Measurements from ENCODE around the gene RAI1.

Gene RAI1

DNA sequence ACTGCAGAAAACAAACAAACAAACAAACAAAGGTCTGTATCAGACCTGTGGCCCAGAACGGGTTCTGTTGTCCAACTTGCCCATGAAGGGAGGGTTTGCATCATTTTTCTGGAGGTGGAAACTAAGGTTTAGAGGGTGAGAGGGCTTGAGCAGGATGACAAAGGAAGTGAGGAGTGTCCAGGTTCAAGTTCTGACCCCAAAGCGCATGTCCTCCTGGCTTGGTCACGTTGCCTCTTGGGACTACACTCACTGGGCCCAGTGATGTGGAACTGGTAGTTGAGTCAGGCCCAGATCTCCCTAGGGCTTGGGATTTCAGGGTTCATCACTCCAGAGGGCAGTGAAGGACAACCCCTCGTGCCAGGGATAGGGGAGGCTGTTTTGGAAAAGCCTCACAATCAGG is 153.7 kb downstream of the RAI1 start:
- DNase-seq (ENCODE audit: low spot score), result no peak

DNA sequence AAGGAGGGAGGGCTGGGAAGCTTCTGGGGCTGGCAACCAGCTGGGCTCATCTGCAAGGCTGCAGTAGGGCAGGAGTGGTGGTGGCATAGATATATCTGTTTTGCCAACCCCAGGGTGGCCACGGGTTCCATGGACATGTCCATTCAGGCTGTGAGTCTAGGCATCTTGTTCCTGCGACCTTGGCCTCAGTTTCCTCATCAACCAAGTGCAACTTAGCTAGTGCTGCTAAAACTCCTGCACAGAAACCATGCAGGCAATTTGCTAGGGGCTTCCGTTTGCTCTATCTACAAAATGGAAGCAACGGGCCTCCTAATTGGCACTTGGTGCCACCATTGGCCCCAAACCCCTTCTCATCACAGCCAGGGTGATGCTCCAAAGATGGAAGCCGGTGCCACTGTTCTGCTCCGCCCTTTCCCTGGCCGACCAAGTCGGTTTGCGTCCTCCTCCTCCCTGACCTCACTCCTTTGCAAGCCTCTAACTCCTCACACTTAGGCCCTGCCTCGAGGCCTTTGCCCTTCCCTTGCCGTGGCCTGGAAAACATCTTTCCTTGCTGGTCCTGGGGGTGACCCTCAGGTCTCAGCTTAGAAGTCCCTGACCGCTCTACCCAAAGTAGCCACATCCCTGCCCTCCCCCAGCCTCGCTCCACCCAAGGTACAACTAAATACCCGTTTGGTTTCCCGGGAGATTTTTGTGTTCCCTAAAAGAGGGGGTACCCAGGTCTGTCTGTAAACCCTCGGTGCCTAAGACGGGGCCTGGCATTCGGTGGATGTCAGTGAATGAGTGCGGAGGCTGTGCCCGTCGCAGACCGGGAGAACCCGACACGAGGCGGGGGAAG is 154.4 kb downstream of the RAI1 start:
- DNase-seq (ENCODE audit: low spot score), result no peak

DNA sequence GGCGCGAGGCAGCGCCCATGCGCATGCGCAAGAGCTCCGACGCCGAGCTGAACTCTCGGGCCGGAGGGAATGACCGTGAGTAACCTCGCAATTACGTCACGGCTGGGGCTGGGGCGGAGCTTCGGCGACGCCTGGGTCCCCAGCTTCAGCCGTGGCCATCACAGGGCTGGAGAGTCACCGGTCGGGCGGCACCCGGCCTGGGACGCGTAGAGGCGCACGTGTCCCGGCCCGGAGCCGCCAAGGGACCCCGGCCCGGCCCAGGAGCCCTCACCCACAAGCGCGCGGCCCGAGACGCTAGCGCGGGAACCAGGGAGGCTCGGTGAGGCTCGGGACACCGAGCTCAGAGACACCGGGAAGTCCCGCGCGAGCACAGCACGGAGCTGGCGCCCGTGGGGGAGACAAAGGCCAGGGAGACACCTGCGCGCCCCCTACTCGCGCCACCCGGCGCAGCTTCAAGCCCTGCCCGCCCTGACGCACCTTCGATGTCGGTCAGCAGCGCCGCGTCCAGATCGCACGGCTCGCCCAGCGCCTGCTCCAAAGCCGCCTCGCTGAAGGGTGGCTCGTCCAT is 155.1 kb downstream of the RAI1 start:
- DNase-seq (ENCODE audit: low spot score), result peak; percentile 92

DNA sequence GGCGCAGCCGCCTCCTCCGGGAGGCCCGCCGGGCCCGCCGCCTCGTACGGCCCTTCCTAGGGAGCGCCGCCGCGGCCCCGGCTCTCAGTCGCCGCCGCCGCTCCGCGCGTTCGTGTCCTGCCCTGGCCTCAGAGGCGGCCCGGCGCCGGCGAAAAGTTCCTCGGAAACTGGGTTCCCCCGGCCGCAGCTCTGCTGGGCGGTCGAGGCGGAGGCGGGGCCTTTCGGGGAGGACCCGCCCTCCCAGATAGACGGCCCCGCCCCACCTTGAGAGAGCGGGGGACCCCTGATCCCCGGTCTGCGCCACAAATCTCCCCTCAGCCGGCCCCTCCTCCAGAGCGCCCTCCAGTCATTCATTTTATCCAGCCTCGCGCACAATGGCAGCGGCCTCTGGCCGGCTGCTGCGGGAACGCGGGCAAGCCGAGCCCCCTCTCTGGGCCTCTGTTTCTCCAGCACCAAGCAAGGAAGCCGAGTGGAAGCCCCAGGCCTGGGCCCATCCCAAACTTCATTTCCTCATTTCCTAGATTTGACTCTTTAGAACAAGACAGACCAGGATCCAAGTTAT is 155.6 kb downstream of the RAI1 start, which contains the start of gene SREBF1:
Gene SREBF1, minus strand, starts transcription at position 169 of the 562 bp plus-strand sequence. CDS start 169 bp downstream, outside the sequence.
- DNase-seq (ENCODE audit: low spot score), result no peak

DNA sequence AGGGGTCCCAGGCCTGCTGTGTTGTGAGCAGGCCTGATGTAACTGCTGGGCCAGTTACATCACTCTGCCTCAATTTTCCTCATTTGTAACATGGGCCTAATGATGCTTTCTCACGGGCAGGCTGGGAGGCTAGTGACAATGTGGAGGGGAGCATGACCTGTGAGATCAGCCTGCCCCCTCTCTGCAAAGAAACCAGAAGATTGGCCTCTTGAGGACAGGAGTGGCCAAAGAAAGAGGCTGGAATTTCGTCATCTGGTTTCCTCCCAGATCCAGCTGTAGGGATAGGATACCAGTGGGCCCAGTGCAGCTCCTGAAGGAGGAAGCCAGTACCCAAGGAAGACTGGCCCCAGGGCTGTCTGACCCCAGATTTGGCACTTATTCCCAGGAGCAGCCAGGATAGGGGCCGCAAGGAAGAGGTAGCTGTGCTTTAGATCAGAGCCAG is 156.1 kb downstream of the RAI1 start:
- DNase-seq (ENCODE audit: low spot score), result no peak

DNA sequence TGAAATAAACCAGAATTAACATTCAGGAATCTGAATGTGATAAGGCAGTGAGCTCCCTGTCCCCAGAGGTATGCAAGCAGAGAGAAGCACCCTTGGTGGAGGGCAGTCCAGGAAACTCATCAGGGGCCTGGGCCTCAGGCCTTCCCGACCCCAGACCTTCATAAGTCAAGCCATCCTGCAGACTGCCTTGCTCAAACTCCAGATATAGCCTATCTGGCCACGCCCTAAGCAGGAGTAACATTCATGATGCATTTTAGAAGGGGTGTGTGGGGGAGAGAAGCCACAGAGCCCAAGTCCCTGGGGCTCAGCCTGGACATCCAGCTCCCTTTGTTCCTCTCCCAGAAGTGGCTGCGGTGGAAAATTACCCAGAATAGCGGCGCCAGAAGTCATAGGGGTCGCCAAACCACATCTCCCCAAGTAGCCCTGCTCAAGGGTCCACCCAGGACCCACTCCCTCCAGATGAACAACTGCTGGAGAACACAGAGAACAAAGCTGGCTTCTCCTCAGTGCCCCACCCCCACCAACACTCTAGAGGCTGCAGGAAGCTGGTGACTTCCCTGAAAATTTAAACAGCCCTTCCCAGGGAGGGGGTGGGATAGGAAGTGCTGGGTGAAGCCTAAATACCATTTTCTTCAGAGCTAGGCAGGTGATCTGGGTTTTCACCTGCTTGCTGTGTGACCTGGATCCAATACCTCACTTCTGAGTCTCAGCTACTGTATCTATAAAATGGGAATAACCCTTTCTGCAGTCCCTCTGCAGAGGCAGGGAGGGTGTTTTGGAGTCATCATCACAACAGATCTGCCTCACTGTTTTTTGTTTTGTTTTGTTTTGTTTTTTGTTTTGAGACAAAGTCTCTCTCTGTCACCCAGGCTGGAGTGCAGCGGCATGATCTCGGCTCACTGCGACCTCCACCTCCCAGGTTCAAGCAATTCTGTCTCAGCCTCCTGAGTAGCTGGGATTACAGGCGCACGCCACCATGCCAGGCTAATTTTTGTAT is 157.0 kb downstream of the RAI1 start:
- peak; percentile 55 for DNase-seq (ENCODE audit: low spot score)

DNA sequence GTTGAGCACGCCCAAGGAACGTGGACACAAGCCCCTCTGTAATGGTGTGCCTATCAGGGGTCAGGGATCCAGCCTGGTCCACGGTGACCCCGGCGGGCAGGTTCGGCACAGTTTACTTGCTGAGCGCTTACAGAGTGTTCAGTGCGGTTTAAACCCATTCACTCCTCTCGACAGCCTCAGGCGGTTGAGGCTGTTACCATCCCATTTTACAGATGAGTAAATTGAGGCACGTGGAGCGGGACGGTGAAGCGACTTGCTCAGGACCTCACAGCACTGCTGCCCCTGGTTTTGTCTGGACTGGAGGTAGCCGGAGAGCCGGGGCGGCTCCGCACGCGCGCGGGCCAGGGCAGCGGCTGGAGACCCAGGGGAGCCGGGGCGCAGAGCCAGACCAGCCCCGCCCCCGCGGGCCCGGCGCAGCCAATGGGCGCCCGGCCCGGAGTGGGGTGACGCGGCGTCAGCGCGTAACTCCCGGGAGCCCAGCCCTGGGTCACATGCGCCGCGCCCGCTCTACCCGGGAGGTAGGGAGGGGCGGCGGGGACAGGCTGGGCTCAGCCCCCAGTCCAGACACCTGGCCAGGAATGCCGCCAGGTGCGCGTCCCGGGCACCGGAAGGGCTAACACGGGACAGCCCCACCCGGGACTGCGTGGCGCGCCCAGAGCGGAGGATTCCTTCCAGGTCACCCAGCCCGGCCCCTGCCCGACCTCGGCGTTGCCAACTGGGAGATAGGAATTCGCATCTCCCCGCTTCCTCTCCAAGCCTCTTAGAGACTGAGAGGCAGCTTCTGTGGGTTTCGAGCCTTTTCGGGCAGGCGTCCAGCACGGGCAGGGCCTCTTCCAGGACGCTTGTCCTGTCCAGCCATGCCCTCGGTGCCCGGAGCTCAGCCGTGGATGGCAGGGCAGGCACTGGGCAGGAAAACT is 158.8 kb downstream of the RAI1 start:
- peak; percentile 75 for DNase-seq (ENCODE audit: low spot score)

DNA sequence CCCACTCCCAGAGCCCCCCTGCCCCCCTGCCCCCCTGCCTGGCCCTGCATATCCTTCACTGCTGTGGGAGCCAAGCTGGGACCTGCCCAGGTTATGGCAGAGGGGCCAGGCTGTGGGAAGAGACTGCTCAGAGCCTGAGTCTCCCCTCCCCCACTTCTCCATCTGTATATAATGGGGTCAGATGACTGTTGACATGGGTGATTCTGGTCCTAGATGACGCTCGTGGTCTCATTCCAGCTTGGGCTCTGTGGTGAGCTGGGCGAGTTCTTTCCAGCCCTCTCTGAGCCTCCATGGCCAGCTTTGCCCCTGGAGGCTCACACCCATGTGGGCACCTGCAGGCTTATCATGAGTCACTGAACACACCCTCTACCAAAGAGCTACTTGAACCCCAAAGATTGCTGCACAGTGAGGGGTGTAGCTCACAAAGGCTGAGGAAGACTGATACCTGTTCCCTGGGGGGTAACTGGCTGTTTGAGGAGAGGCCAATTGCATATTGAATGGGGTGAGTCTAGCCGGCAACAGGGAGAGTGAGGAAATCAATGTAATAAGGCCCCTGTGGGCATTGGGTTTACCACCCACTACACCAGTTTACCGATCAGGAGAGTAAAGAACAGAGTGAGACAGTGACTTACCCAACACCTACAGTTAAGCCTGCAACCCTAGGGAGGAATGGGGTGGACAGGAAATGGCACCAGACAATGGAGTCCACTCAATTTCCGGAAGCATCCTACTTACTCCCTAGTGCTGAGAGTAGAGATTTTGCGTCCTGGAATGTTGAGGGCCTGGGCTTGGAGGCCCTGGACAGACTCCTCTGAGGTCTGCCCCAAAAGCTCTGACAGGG is 159.7 kb downstream of the RAI1 start:
- DNase-seq (ENCODE audit: low spot score), result peak; percentile 52

DNA sequence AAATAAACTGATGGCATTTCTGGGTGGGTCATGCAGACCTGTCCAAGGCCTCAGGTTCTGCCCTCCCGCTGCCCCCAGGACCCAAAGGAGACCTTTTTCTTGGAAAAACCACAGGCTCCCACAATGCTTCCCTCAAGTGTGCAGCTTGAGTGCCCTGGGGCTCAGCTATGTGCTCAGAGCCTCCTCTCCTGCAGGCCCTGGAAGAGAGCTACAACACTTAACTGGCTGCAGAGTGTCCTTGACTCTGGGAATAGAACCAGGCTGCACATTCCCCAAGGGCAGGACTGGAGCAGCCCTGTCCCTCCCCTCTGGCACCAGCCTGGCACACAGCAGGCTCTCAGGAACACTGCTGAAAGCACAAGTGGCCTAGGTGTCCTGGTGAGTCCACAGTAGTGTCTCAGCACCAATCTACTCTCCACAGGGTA is 160.4 kb downstream of the RAI1 start:
- no peak for DNase-seq (ENCODE audit: low spot score)

DNA sequence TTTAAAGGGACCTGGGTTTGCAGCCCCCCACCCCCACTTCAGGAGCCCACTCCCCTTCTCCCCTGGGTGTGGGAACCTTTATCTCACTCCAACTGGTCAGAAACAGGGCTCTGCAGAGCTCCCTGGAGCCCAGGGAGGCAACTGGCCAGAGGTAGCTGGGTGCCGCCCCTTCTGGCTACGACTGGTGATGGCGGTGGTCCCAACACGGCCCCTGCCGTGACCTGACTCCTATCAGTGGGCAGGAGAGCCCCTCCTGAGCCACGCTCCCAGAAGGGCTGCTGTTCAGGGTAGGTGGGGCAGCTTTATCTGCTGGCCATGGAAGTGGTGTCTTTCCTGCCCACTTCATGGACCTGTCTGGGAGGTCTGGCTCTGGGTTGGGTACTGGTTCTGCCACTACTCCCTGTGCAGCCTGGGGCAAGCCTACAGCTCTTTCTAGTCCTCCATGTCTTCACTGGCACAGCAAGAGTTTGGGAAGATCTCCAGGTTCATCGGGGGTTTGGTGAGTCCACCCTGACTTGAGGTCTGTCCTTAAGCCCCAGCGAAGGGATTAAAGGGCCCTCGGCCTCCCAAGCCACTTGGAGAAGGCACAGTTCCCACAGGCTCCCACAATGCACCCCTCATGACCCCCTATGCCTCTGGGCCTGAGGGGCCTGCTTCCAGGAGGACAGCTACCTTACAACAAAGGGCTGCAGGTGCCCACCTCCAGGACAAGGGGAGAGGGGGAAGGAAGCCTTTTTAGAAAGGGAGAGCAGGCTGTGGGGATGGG is 161.0 kb downstream of the RAI1 start:
- DNase-seq (ENCODE audit: low spot score), result no peak

DNA sequence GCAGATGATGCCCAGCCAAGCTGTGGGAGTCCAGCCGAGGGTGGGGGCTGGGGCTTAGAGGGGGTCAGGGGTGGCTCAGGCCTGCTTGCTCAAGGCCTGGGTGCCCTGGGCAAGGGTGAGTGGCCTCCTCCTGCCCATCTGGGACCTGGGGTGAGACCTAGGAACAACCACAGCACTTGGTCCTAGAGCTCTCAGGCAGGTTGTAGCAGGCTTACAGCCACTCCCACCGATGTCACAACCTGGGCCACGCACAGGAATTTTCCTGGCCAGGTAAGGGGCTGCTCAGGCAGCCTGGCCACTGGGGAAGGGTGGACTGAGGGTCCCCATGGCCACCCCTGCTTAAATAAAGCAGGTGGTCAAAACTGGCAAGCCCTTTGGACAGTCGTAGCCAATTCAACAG is 161.8 kb downstream of the RAI1 start:
- DNase-seq (ENCODE audit: low spot score), result no peak

DNA sequence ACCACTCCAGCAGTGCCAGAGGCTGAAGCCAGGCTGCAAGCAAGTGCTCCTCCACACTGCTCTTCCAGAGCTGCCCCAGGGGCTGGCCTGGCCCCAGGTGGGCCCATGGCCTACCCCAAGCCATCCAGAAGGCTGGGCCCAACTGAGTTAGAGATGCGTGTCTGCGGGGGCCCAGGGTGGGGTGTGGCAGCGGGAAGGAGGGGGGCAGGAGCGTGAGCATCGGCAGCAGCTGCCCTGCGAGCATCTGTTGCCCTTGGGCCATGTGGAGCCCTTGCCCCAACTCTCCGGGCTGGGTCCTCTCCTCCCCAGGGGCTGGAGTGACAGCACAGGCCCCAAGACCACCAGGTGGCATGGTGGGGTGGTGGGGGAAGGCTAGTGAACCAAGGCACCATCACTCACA is 162.8 kb downstream of the RAI1 start:
- DNase-seq (ENCODE audit: low spot score), result no peak

DNA sequence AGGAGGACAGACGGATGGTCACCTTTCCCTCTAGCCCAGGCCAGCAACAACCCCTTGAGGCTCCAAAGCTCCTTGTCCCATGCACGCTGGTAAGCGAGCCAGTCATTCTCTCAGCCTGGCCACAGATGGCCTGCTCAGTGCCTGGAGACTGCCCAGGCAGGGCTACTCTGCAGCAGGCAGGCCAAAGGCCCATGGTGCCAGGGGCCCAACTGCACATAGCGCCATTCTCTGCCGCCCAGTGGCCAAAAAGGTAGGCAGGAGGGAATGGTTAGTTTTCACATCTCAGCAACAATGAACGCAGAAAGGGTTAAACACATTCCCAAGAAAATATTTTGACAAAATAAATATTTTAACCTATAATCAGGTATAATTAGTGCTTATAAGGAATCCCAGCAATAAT is 163.2 kb downstream of the RAI1 start:
- DNase-seq (ENCODE audit: low spot score), result no peak

DNA sequence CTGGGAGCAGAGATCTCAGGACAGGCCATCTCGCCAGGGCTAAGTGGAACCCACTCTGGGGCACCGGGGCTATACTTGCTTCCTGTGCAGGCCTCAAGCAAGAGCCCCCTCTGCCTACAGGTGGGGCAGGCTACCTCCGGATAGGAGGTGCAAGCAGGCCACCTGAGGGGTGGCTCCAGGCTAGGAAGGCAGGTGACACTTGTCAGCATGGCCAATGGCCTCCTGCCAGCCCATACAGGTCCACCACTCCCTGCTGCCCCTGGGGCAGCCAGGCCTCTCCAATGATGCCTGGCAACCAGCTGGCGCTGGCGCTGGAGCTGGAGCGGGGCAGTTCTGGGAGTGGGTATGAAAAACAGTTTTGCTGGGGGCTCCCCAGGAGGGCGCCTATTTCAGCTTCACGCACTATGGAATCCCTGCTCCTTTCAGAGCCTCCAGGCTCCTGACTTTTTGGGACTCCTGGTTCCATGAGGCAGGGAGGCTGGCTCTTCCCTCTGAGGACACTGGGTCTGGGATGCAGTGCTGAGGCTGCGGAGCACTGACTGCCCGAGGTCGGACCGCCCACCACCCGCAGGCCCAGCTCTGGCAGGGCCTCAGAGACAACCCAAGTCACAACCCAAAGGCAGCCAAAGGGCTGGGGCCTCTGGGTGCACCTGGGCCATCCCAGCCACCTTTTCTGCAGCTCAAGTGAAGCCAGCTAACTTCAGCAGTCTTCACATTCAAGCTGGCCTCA is 164.0 kb downstream of the RAI1 start:
- no peak for DNase-seq (ENCODE audit: low spot score)

DNA sequence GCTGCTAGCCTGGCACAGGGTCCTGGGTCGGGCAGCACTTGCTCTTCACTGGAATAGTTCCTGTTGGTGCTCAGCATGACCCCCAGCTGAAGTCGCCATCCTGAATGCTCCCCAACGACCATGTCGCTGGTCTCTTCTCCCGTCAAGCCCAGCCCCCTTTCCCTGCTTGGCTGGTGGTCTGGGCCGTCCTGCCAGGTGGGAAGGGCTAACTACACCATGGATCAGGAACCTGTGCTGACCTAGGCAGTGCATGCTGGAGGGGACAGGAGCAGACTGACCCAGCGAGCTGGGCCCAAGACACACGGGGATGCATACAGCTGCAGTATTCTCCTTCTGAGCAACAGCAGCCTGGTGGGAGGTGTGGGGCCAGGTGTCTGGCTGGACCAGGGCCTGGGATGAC is 164.7 kb downstream of the RAI1 start:
- DNase-seq (ENCODE audit: low spot score), result no peak

DNA sequence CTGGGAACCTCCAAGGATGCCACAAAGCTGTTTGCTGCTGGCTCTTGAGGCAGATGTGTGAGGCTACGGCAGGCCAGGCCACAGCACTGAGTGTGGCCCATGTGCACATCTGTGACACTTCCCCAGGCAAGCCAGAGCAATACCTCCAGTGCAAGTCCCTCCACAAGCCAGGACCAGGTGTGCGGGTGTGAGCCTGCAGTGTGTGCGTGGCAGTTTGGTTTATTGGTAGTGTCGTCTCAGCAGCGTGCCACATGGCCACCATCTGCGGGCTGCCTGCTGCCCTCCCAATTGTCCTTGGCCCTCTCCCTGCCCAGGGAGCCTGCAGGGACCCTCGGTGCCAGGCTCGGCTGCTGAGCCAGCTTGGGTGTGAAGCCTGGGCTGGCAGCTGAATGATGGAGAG is 165.4 kb downstream of the RAI1 start:
- DNase-seq (ENCODE audit: low spot score), result no peak

DNA sequence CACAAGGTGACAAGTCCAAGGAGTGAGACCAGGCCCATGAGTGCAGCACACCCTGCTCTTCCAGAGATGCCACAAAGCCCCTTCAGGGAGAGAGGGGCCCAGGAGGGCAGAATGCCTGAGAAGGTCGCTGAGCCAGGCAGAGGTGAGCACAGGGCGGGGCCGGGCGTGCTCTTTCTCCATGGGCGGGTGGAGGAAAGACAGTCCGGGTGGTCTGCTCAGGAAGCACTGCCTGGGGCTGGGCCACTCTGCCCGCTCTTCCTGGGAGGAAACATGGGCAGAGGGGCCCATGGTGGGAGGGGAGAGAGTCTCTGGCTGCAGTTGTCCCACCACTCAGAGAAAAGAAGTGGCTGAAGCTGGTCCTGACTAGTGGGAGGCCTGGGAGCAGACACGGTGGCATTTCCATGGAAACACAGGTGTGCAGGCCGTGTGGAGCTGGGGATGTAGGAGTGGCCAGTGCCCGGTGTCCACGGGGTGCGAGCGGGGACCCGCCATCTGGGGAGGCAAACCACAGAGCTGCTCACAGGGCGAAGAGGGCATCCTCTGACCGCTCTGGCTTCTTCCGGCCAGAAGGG is 165.9 kb downstream of the RAI1 start:
- DNase-seq (ENCODE audit: low spot score), result no peak

DNA sequence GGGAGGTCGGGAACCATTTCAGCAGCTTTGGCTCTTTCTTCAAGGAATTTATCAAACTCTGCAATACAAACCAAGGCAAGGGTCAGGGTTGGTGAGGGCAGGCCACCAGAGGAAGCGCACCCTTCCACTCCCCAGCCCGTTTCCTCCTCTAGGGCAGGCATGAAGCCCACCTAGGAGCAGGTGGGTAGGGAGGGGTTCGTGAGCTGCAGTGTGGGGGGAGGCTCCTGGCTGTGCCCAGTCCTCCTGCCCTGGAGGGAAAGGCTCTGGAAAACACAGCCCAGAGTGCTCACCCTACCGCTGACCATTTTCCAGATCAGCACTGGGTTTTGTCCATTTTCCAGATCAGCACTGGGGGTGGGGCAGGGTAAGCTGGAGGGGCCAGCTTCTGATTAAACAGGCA is 166.5 kb downstream of the RAI1 start:
- no peak for DNase-seq (ENCODE audit: low spot score)
